NB4 (cell line): ENCODE data around the gene RPS25.

ENCODE experiments used
- DNase-seq: peaks from one replicate; pipeline ENCODE4 v3.0.0; 2010; ENCODE audit warnings: low read depth
- H3K4me3 ChIP-seq: one replicate; pipeline ENCODE4 v1.5.1; 2011; ENCODE audit warnings: mild to moderate bottlenecking, low read depth, low read length, moderate library complexity
- MYC ChIP-seq: IDR thresholded peaks from 2 replicates; pipeline ENCODE4 v1.6.1; 2011; ENCODE audit warnings: low read depth, low read length
- POLR2A ChIP-seq: IDR thresholded peaks from 2 replicates; pipeline ENCODE4 v1.6.1; 2011; ENCODE audit warnings: mild to moderate bottlenecking; ENCODE audit not compliant: insufficient read length; ENCODE audit errors: extremely low read depth
- TF ChIP-seq, protein P1 (sequence below): IDR thresholded peaks from one replicate; pipeline ENCODE4 v1.5.1; 2012; ENCODE audit warnings: low read depth, low read length
- TF ChIP-seq, protein P2 (sequence below): IDR thresholded peaks from 2 replicates; pipeline ENCODE4 v1.6.1; 2011; ENCODE audit warnings: low read depth, low read length

RPS25 gene

DNA sequence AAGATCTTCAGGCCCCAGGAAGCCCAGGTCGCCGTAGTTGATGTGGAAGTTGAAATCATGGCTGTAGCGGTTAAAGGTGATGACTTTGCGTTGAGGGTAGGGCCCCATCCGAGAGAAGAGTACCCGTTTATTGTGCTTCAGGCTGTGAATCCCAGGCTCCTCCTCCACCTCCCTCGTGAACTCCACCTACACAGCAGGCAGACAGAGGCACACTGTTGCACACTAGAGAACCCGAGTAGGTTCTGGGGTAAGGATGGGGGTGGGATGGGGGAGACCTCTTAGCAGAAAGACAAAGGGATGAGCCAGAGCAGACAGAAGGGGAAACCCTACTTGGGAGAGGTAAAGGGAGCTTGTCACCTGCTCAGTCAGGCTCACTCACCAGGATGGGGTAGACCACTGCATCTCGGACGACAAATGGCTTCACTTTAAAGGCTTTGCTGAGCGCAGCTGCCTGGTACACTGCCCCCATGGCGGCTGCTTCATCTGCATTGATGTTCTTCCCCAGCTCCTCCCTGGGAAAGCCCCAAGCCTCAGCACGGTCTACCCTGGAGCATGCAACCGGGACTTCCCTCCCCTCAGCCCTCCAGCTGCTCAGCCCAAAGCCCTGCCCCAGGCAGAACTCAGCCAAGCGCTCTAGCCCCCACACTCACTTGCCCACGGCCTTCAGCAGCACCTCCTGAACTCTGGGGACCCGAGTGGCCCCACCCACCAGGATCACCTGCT, 33.5 kb upstream of the RPS25 start:
- H3K4me3 ChIP-seq: no peak overlapping the region
- no peak for DNase-seq

DNA sequence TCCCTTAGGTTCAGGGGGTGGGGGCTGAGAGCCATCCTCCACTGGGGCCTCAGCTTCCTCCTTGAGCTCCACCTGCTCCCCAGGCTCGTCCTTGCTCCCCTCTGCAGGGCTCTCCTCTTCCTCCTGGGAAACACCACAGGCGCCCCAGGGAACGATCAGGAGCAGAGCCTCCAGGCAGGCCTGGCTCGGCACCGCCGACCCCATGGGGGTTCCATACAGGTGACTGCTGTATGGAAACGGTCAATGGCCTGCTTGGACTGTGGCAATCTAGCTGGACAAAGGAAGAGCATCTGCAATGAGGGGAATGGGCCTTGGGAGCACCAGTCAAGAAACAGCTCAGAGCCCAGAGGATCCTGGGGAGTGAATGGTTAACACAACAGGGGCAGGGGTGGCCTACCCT, 30.9 kb upstream of the RPS25 start:
- DNase-seq: no peak
- no peak overlapping the region for H3K4me3 ChIP-seq
- TF ChIP-seq POLR2A (no peak), MYC (no peak)
- TF ChIP-seq, protein P1, sequence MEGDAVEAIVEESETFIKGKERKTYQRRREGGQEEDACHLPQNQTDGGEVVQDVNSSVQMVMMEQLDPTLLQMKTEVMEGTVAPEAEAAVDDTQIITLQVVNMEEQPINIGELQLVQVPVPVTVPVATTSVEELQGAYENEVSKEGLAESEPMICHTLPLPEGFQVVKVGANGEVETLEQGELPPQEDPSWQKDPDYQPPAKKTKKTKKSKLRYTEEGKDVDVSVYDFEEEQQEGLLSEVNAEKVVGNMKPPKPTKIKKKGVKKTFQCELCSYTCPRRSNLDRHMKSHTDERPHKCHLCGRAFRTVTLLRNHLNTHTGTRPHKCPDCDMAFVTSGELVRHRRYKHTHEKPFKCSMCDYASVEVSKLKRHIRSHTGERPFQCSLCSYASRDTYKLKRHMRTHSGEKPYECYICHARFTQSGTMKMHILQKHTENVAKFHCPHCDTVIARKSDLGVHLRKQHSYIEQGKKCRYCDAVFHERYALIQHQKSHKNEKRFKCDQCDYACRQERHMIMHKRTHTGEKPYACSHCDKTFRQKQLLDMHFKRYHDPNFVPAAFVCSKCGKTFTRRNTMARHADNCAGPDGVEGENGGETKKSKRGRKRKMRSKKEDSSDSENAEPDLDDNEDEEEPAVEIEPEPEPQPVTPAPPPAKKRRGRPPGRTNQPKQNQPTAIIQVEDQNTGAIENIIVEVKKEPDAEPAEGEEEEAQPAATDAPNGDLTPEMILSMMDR: no peak
- TF ChIP-seq, protein P2, sequence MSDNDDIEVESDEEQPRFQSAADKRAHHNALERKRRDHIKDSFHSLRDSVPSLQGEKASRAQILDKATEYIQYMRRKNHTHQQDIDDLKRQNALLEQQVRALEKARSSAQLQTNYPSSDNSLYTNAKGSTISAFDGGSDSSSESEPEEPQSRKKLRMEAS: no peak

More for the DNA sequence above, 33.5 kb upstream of the RPS25 start:
- TF ChIP-seq, protein P2: no peak
- TF ChIP-seq POLR2A (no peak), MYC (no peak)
- TF ChIP-seq, protein P1: no peak

DNA sequence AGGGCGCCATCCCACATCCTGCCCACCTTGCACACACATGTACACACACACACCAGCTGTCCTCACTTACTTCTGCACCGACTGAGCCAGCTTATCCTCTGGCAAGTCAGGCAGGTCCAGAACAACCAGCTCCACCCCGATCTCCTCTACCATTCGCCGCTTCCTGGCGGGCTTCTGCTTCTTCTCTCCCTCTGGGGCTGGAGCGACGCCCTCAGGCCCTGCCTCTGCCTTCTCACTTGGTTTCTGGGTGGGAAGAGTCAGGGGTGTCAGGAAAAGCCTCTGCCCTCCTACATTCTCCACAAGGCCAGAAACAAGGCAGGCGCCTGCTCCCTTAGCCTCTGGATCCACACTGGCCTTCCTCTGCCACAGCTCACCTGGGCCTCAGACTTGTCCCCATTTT, 30.5 kb upstream of the RPS25 start:
- H3K4me3 ChIP-seq: no peak overlapping the region
- TF ChIP-seq, protein P1: no peak
- no peak for DNase-seq

DNA sequence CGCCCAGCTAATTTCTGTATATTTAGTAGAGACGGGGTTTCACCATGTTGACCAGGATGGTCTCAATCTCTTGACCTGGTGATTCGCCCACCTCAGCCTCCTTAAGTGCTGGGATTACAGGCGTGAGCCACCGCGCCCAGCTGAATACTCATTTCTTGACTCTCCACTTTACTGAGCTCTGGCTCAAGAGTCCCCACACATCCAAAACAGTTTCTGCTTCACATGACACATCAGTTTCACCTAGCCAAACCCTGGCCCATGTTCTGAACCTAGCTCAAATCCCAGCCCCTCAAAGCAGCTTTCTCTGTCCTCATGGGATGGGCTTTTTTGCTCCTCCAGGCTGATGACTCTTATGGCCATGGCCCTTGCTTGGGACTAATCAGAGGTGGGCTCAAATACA, 29.1 kb upstream of the RPS25 start:
- H3K4me3 ChIP-seq: no peak overlapping the region
- DNase-seq: no peak
- TF ChIP-seq MYC (no peak), POLR2A (no peak)
- TF ChIP-seq, protein P1: no peak
- TF ChIP-seq, protein P2: no peak

DNA sequence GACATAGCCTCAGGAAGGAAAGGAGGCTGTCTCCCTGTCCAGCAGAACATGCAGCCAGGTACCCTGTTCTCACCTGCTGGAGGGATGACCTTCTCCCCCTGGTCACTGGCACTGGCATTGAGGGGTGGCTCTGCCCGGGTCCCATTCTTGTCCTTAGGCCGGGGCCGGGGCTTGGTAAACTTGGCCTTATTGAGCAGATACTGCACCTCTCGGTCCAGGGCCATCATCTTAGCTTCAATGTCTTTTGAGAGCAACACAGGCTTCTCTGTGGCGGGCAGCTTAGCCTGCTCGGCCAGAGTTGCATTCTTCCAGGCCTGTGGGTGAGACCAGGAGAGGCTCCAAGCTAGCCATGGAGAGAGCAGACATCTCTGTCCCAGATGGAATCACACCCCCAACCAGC, 28.3 kb upstream of the RPS25 start:
- no peak overlapping the region for H3K4me3 ChIP-seq
- no peak for DNase-seq
- TF ChIP-seq POLR2A: no peak
- TF ChIP-seq, protein P1: no peak
- TF ChIP-seq MYC: no peak
- TF ChIP-seq, protein P2: no peak

DNA sequence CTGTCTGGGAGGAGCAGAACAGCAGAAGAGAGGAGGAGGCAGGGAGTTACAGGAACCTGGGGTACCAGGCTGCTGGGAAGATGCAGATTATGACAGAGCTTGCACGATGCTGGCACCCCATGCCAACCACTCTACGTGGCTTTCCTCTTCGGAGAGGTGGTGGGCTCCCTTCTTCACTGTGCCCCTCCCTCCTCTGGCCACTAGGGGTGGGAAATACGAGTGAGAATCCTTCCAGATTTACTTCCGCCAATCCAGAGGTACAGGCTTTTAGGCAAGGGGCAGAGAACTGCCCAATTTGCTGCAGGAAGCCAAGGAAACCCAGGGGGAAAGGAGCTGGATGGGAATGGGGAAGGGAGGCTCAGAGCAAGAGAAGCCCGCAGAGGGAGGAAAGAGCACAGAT, 26.6 kb upstream of the RPS25 start:
- DNase-seq: no peak
- H3K4me3 ChIP-seq: no peak overlapping the region
- TF ChIP-seq, protein P2: no peak
- TF ChIP-seq, protein P1: peak; percentile 47
